ENCODE results near the gene RAPGEF2.

DNA sequence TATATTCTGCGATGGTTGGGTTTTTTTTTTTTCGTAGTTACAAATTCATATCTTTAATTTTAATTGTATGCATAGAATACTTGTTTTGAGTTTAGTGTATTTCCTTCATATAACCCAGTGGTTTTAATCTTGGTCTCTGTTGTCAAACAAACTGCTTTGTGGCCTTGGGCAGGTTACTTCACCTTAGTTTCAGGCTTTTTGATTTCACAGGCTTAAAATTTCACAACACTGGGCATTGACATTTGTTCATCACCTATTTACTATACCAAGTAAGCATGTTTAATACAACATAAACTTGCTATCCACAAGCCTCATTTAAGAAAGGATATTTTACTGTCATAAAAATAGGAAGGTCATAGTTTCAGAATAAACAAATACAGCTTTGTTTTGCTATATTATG, 14.7 kb downstream of the RAPGEF2 start:
- TF ChIP-seq YY1 (IDR thresholded peaks at IDR 0.05; ENCODE audit: insufficient read depth, insufficient read length) (no peak), SUZ12 (IDR thresholded peaks at IDR 0.05; ENCODE audit: extremely low read depth, insufficient read depth, insufficient read length) (no peak)
